Activated CD4-positive, alpha-beta T cell treated with anti-CD3 and anti-CD28 coated beads for 1 hour (primary cell): ENCODE results near the gene RHEB.

Source experiments
- DNase-seq: peaks from one replicate; pipeline ENCODE4 v3.0.0-alpha.2; 2020

The RHEB gene

DNA sequence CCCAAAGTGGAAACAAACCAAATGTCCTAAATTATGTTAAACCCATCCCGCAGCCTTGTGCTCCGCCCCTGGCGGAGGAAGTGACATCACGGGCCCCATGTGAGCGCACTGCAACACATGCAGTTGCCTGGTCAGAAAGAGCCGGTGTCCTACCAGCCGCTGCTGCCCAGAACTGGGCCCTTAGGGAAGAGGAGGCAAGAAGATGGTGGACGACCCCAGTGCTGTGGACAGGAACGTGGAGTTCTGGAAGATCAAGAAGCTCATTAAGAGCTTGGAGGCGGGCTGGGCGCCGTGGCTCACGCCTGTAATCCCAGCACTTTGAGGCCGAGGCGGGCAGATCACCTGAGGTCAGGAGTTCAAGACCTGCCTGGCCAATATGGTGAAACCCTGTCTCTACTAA lies 18.0 kb downstream of the RHEB start:
- DNase-seq = no peak

DNA sequence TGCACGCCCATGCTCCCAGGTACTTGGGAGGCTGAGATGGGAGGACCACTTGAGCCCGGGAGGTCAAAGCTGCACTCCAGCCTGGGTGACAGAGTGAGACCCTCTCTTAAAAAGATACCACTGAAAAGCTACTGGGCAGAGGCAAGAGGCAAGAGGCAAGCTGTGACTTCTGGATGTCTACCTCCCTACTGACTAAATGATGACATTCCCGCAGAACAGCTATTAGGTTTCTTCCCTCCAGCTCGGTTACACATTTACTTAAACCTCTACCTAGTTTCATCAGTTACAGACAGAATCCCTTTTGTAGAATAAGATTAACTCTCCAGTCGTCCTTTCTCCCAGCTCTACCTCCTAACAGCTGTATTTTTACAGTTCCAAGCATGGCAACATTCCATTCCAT lies 21.2 kb downstream of the RHEB start:
- no peak for DNase-seq

DNA sequence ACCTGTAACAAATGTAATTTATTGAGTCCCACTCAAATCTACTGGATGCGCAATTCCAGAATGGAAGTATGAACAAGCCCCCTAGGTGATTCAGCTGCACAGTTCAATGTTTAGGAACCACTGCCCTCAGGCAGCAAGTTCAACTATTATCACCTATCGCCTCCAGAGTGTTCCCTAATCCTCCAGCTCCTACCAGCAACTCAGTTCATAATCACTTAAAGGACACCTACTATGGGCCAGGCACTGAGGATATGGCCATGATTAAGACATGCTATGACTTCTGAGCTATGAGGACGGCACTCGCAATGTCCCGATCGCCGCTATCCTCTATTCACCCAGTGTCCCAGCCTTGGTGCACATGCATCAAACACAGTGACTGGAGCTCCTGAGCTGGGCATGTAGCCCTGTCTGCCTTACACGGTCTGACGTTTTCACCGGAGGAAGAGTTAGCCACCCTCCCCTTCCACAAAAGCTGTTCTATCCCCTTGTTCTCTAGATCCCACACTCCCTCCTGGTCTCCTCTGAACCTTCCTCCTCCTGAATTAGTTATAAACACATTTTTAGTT lies 22.3 kb downstream of the RHEB start:
- no peak for DNase-seq

DNA sequence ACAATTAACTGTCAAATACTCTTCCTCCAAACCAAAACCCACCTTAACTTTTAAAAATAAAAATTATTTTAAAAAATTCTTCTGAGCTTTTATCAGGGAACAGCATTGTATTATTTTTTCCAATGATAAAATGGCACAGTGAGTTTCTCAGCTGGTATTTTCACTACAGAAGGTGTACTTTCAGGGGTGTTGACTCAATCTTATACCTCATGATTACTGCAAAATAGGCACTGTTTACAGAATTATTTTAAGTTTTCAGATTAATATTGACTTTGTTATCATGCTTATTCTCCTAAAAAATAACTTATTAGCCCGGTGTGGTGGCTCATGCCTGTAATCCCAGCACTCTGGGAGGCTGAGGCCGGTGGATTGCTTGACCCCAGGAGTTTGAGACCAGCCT lies 24.3 kb downstream of the RHEB start:
- no peak for DNase-seq

DNA sequence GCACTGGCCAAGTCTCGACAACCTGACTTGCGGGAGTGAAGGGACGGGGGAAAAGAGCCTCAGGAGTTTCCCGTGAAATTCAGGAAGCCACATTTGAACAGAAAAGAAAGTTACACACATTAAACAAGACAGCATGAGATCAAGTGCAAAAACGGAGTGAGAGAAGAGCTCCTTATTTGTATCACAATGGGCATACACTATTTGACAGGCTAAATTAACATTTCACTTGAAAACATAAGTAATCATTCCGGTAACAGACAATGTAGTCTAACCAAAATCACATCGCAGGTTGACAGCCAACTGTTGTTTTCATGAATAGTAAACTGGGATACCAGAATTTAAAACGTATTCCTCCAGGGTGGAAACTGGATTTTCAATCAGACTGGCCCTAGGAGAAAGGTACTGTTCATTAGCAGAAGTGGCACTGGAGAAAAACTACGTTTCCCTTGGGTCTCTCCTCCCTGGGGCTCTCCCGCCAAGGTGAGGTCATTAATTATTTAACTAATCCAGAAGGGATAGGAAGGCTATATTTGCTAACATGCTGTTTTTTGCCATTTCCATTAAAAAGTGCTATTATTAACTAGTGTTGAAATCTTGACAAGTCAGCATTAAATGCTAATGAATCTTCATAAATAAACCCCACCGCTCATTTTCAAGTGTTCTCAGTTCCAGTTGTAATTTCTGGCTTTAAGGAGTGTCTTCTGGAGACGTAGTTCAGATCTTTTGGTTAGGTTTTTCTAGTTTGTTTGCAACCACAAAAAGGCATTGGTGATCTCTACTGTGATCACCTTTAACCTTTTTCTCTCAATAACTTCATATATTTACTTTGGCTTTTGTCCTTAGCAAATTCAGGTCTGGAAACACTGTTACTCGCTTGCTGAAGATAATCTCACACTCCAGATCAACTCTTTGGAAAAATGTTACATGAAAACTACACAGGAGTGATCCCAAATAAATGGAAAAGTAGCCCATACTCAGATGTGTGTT lies 25.1 kb downstream of the RHEB start:
- DNase-seq = no peak

DNA sequence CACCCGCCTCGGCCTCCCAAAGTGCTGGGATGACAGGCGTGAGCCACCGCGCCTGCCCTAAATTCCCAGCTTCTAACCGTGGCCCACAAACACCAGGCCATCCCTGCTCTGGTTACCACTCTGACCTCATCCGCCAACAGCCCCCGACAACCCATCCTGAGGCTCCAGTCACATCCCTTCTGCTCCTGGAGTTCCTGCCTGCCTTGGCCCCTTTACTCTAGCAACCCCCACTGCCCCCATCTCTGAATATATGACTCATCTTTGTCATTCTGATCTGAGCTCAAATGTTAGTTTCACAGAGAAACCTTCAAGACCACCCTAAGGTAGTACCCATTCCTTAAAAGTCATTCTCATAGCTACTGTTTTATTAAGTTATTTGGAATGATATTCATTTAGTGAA lies 26.6 kb downstream of the RHEB start:
- DNase-seq = no peak

DNA sequence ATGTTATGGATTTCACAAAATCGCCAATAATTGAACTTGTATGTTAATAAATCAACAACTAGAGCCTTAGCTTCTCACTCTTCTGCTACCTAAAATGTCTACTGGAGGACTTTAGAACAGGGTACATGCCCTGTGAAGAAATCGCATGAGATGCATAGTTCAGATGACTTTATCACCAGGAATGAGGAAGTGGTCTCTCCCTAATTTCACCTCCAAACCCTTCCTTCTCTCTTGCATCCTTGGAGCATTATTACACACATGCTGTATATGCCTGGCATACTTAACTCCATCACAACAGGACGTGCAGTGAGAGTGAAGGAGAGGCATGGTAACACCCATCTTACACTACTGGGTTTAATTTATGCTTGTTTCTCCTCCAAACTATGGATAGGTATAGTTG lies 27.8 kb downstream of the RHEB start:
- DNase-seq = no peak

DNA sequence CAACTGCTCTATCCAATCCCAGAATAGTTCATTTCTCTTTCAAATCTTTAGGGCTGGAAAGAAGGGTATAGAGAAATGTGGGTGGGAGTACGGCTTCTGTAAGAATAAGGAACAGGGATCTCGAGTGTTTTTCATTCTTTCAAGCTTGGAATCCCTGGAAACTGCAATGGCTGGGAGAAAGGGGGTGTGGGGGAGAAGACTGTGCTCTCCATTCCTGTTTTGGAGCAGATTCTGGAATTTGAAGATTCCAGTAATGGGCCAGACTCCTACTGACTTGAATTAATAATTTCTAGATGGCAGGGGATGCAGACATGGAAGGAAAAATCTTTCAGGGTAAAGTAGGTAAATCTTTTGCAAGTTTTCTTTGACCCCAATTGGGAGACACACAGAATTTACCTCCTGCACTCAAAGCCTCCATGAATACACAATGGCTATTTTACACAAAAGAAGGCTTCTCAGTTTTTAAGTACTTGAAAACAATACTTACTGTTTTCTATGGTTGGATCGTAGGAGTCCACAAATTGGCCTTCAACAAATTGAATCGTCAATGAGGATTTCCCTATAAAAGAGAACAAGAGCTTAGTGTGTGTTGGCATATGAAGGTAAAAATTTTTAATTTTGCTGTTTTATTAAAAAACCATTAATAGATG lies 29.1 kb downstream of the RHEB start:
- DNase-seq = no peak

DNA sequence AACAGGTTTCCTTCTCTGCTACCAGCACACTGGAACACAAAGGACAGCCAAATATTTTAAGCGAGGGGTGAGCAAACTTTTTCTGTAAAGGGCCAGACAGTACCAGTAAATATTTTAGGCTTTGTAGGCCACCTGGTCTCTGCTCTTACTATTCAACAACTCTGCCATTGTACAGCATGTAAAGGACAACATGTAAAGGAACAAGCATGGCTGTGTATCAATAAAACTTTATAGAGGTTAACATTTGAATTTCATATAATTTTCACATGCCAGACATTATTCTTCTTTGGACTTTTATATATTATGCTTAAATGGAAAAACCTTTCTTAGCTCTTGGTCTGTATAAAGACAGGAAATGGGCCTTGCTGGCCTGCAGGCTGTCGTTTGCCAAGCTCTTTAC lies 30.2 kb downstream of the RHEB start:
- DNase-seq = no peak

DNA sequence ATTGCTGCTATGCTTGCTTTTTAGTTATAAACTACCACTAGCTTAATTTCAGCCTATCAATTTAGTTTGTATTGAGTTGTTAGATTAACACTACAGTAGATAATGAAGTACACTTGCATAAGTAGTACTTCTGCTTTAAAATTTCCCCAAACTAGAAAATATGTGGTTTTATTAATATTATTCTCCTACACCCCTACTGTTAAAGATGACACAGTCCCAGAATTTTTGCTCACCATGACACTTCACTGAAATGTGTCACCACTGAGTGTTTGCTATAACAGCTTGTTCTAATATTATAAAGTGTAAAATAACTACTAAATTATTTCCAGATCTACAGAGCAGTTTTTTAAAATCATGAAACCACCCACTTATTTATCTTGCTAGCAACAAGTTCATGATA lies 31.6 kb downstream of the RHEB start:
- no peak for DNase-seq

DNA sequence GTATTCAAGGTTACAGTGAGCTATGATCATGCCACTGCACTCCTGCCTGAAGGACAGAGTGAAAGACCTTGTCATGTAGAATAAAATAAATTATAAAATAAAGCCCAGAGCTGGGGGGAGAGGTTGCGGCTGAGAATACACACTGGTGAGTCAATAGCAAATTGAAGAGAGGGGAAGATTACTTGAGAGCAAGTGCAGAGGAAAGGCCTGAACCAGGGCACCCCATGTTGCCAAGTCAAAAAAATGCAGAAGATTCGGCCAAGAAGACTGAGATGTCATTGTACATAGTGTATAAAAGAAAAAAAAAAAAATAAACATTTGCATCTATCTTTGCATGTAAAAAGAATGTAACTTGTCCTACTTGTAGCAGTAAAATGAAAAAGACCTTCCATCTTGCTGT lies 32.5 kb downstream of the RHEB start:
- no peak for DNase-seq

DNA sequence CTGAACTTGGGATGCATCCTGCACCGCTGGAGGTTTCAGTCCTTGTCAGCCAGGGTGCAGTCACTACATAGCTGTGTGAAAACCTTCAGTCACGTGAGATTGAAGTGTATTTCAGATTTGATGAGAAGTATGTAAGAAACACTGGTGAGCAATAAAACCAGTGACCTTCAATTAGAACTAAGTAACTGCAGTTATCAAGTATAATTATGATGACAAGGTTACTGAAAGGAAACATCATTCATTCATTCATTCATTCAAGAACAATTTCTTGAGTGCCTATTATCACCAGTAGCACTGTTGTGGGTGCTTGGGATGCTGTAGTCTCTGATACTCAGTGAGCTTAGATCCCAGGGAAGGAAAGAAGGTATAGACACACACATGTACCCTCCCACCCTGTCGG lies 33.6 kb downstream of the RHEB start:
- DNase-seq = no peak

DNA sequence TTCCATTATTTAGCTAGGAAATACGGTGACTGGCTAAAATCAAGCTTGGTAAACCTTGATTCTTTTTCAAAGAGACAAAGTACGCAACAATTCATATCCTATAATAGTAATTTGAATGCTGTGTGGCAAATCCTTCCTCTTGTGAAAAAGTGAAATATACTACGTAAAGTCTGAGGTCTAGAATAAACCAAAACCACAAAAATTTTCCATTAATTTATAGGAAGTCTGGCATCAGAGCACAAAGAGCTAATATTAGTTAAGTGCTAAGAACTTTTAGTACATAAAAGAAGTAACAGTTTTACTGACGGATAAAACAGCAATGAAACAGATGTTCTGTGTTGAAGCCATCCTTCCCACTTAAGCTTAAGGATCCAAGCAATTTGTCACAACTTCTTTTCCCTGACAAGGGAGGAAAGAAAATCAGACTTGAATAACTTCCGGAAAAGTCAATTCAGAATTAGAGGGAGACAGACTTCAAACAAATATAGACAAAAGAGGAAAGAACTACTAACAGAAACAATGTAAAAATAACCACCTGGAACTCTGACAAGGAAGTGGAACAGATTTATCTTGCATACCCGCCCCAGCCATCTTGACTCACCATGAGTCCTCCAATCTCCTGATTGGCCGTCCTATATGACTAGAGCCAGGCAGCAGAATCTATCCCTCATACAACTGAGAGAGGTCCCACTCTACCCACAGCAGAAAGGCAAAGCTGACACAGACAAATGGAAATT lies 34.6 kb downstream of the RHEB start:
- no peak for DNase-seq

DNA sequence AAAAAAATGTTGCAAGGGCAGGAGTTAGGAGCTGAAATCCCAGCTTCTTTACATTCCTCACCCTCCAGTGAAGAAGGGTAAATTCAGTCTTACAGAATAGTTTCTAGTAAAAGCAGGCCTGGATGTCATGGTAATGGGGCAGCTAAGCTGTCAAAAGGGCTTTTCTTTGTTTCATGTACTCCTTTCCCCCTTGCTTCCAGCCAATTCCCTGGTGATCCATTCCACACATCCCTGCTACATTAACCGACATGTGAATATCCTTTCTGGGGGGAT lies 36.0 kb downstream of the RHEB start:
- DNase-seq = no peak

DNA sequence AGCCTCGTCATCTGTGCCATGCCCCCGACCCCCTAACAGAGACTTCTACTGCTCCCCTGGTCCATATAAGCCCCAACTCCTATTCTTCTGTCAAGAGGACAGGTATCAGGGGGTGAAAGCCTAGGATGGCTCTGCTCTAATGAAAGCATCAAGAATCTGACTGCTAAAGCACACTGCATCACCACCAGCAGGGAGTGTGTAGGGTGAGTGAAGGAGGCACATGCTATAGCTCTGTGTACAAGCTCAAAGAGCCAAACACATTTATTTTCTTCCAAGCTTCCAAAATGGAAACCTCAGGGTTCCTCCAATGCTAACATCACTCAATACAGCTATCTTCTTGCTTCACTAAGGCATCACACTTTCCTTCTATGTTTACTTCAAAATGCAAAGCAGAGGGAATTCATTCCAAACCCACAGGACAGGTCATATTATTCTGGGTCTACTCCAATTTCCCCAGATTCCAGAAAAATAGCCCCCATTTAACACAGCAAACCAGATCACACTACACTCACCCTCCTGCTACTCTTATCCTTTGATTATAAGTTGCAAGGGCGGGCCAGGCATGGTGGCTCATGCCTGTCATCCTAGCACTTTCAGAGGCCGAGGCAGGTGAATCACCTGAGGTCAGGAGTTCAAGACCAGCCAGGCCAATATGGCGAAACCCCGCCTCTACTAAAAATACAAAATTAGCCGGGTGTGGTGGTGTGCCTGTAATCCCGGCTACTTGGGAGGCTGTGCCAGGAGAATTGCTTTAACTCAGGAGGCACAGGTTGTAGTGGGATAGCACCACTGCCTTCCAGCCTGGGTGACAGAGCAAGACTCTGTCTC lies 36.6 kb downstream of the RHEB start:
- no peak for DNase-seq

DNA sequence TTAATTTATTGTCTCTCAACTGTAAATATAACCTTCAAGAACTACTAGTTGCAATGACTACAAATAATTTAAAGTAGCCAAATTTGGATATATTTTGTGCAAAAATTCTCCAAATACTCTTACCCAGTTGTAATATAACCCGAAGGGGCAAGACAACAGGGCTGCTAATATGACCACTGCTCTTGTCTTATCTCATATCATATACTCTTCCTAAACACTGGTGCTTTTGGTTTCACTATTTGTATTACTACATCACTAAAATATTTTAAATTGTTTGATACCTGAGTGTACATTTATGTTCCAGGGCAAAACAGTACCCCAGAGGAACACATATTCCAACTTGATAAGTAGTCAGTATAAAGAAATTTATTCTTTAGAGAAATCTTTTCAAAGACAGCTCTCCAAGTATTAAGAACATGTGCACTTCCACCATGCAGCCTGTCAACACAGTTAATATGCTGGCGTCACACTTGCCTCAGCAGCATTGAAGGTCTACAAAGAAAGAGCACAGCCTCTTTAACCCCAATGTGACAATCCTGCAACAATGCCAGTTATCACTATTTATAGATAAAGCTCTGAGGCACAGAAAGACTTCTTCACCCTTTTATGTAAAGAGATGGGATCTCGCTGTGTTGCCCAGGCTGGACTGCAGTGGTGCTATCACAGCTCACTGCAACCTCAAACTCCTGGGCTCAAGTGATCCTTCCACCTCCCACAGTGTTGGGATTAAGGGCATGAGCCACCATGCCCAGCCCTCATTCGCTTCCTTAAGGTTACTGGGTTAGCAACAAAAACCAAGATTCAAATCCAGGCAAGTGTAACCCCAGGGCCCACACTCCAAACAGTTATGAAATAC lies 37.8 kb downstream of the RHEB start:
- DNase-seq = no peak

DNA sequence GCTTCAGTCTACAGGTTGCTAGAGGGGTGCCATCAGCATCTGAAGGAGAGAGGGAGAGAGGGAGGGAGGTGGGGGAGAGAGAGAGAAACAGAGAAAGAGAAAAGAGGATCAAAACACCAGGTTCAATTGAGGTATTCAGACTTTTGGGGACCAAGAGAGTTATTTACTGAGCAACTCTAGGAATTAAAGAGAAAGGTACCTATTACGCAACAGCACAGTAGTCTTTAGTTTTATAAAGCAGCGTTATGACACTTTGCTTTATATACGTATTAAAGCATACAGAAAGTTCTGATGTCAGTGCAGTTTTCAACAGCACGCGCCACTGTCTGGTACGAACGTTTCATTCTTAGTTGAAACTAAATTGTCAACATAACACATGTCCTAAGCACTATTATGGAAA lies 41.8 kb downstream of the RHEB start:
- DNase-seq = no peak

DNA sequence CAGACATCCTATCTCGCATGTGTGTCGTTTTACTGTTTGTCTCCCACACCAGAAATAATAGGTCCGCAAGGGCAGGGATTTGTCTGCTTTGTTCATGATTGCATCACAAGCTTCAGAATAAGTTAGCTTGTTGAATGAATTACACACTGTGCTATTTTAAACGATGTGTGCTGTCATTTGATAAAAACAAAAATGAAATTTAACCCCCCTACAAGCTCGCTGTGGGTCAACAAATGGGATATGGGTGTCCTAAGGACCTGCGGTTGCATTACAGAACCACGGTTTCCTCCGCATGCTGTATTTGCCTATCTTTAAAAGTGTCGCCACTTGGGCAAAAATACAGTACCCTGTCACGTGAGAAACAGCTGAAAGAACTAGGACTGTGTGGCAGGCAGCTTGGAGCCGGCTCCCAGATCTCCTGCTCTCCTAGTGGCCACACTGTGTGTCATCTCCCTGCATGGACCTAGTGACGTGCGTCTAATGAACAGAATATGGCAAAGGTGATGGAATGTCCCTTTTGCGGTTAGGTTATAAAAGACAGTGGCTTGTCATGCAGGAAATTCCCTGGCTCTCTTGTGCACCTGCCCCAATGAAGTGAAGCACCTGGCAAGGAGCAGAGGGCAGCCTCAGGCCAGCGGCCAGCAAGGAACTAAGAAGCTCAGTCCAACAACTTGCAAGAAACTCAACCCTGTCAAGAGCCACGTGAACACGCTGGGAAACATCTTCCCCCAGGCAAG lies 46.9 kb downstream of the RHEB start:
- DNase-seq = no peak

DNA sequence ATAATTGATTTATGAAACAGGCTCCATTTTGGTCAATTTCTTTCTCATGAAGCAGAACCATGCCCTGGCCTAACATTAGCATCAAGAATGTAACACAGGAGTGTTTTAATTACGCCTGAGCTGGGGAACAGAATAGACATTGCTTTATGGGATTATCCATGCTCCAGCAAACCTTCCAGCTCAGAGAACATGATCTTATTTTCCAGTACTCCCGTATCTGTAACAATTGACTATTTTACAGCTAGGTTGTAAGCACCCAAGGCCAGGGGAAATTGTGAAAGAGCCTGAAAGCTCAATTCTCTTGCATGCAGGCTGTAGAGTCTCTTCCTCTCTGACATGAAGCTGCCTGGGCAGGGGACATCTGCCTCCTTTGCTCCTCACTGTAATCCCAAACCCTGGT lies 49.0 kb downstream of the RHEB start:
- DNase-seq = no peak

DNA sequence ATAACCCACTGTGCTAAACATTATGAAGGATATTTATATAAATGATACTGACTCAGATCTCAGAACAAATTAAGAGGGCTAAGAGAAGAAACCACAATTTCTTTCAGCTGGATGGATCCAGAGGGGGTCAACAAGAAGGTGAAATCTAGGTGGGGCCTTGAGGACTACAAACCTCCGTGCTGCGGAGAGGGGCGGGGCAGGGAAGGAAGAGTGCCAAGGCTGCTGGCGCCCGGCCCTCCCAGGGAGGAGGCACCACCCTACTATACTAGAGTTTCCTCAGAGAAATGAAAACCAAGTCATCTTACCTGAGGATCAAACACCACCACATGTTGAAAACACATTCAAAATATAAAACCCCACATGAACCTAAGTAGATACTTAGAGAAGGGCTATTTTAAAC lies 50.4 kb downstream of the RHEB start:
- DNase-seq = no peak
